Activated naive CD8-positive, alpha-beta T cell (primary cell): ENCODE data around the gene POU2F2.
"Not testable (repeated sequence)": the region's sequence is repeated elsewhere in the genome, so short reads cannot be mapped to it uniquely, and the experiment has no call there.

ENCODE experiments used
- H3K27ac Mint-ChIP-seq: one replicate; pipeline ENCODE4 v1.8.0; 2021; ENCODE audit warnings: mixed read lengths
- H3K27me3 Mint-ChIP-seq: one replicate; pipeline ENCODE4 v1.8.0; 2021; ENCODE audit warnings: mixed read lengths
- H3K36me3 Mint-ChIP-seq: one replicate; pipeline ENCODE4 v1.8.0; 2021; ENCODE audit warnings: mixed read lengths
- H3K4me1 Mint-ChIP-seq: one replicate; pipeline ENCODE4 v1.8.0; 2021; ENCODE audit warnings: low read depth, mixed read lengths
- H3K4me3 Mint-ChIP-seq: one replicate; pipeline ENCODE4 v1.8.0; 2021; ENCODE audit warnings: mild to moderate bottlenecking, mixed read lengths
- H3K9me3 Mint-ChIP-seq: one replicate; pipeline ENCODE4 v1.8.0; 2021; ENCODE audit warnings: low read depth, mixed read lengths

The POU2F2 gene

DNA sequence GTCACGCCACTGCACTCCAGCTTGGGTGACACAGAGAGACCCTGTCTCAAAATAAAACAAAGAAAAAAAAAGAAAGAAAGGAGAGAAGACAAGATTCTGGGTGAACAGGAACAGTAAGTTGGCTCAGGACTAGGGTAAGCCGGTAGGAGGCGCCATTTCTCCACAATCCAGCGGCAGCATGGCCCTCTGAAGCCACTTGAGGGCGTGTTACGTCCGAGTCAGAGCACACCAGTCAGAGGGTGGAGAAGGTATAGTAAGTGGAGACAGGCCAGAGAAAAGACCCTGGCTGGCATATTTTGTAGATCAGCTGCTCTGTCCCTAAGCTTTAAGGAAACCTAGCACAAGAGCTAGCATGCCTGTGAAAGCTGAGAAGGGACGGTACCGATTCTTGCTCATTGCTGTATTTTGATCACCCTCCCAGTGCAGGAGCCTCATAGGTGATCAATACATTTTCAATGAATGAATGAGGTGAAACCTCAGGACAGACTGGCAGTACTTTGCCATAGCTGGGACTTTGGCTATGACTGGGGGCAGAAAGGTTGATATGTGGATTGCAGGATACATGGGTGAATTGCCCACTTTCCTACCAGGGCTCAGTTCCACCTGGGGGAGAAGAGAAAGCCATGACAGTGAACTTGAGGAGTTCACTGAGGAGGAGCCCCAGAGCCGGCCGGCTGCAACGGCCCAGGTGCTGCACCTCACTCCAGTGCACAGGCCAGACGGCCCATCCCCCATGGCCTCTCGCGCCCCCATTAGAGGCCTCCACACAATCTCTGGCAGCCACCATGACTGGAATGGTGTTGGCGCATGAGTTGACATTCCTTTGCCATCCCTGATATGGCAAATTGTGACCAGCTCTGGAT lies 23.5 kb downstream of the POU2F2 start:
- Mint-ChIP-seq H3K27ac (peak overlapping the region; percentile 66), H3K27me3 (no peaks in the 10 kb centered on the region), H3K36me3 (peaks cover 6% of the 10 kb centered on the region), H3K4me3 (no peak overlapping the region), H3K4me1 (peaks cover 44% of the 10 kb centered on the region), H3K9me3 (no peaks in the 10 kb centered on the region)

- H3K9me3 Mint-ChIP-seq, result no peaks in the 10 kb centered on the region
- peaks cover 25% of the 10 kb centered on the region for H3K4me1 Mint-ChIP-seq
- H3K4me3 Mint-ChIP-seq, result peak overlapping the region; percentile 25
- H3K27me3 Mint-ChIP-seq, result no peaks in the 10 kb centered on the region
- H3K27ac Mint-ChIP-seq, result no peak overlapping the region
- peaks cover 5% of the 10 kb centered on the region for H3K36me3 Mint-ChIP-seq
These were observed 26.9 kb downstream of the POU2F2 start for GRCh38 chr19:42105368-42105767.

- Mint-ChIP-seq H3K36me3 (peaks cover 7% of the 10 kb centered on the region), H3K9me3 (no peaks in the 10 kb centered on the region), H3K27ac (no peak overlapping the region)
These were observed 29.4 kb downstream of the POU2F2 start for GRCh38 chr19:42102877-42103276.

GRCh38 chr19:42100241-42100640 lies 32.0 kb downstream of the POU2F2 start:
- H3K4me1 Mint-ChIP-seq, H3K27me3 Mint-ChIP-seq, H3K27ac Mint-ChIP-seq, H3K4me3 Mint-ChIP-seq, H3K36me3 Mint-ChIP-seq, H3K9me3 Mint-ChIP-seq: not testable (repeated sequence)

More at GRCh38 chr19:42102877-42103276, 29.4 kb downstream of the POU2F2 start:
- Mint-ChIP-seq H3K4me1 (peaks cover 15% of the 10 kb centered on the region), H3K27me3 (no peaks in the 10 kb centered on the region), H3K4me3 (no peak overlapping the region)

GRCh38 chr19:42099336-42099925 lies 32.8 kb downstream of the POU2F2 start:
- H3K27me3 Mint-ChIP-seq, result no peaks in the 10 kb centered on the region
- H3K4me1 Mint-ChIP-seq, result peaks cover 3% of the 10 kb centered on the region
- H3K36me3 Mint-ChIP-seq, result peaks cover 10% of the 10 kb centered on the region
- no peak overlapping the region for H3K4me3 Mint-ChIP-seq
- no peak overlapping the region for H3K27ac Mint-ChIP-seq
- no peaks in the 10 kb centered on the region for H3K9me3 Mint-ChIP-seq

GRCh38 chr19:42098781-42099180 lies 33.5 kb downstream of the POU2F2 start:
- peaks cover 12% of the 10 kb centered on the region for H3K36me3 Mint-ChIP-seq
- H3K9me3 Mint-ChIP-seq, result no peaks in the 10 kb centered on the region
- no peak overlapping the region for H3K4me3 Mint-ChIP-seq
- H3K4me1 Mint-ChIP-seq, result peaks cover 3% of the 10 kb centered on the region
- no peak overlapping the region for H3K27ac Mint-ChIP-seq
- H3K27me3 Mint-ChIP-seq, result no peaks in the 10 kb centered on the region

DNA sequence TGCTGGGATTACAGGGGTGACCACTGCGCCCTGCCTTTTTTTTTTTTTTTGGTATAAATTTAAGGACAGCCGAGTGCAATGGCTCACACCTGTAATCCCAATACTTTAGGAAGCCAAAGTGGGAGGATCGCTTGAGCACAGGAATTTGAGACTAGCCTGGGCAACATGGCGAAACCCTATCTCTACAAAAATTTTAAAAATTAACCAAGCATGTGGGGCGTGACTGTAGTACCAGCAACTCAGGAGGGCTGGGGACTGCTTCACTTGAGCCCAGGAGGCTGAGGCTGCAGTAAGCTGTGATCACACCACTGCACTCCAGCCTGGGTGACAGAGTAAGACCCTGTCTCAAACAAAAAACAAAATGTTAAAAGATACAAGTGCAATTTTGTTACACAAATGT lies 34.8 kb downstream of the POU2F2 start:
- H3K27me3 Mint-ChIP-seq, result no peaks in the 10 kb centered on the region
- H3K36me3 Mint-ChIP-seq, result peaks cover 7% of the 10 kb centered on the region
- no peak overlapping the region for H3K4me3 Mint-ChIP-seq
- H3K9me3 Mint-ChIP-seq, result no peaks in the 10 kb centered on the region
- no peak overlapping the region for H3K27ac Mint-ChIP-seq
- H3K4me1 Mint-ChIP-seq, result no peaks in the 10 kb centered on the region

GRCh38 chr19:42096255-42096837 lies 35.9 kb downstream of the POU2F2 start:
- Mint-ChIP-seq H3K4me1 (peaks cover 2% of the 10 kb centered on the region), H3K4me3 (no peak overlapping the region), H3K9me3 (no peaks in the 10 kb centered on the region), H3K27me3 (no peaks in the 10 kb centered on the region), H3K27ac (no peak overlapping the region), H3K36me3 (peaks cover 8% of the 10 kb centered on the region)

DNA sequence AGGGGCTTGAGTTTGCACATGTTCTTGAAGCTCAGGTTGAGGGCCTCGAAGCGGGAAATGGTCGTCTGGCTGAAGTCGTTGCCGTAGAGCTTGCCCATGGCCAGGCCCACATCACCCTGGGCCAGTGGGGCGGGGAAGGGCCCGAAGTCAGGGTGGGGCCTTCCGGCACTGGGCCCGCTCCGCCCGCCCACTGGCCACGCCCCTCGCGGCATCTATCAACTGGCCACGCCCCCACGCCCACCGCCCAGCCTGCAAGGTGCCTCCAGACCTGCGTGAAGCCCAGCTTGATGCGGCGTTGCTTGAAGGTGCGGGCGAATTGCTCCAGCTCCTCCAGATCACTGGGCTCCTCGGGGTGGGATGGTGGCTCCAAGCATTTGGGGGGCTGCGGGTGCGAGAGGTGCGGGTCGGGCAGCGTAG lies 36.4 kb downstream of the POU2F2 start:
- Mint-ChIP-seq H3K27me3 (no peaks in the 10 kb centered on the region), H3K27ac (no peak overlapping the region), H3K4me1 (peaks cover 6% of the 10 kb centered on the region), H3K9me3 (no peaks in the 10 kb centered on the region), H3K4me3 (no peak overlapping the region), H3K36me3 (peaks cover 8% of the 10 kb centered on the region)

- H3K27me3 Mint-ChIP-seq, result no peaks in the 10 kb centered on the region
- no peak overlapping the region for H3K4me3 Mint-ChIP-seq
- H3K4me1 Mint-ChIP-seq, result peaks cover 9% of the 10 kb centered on the region
- peaks cover 11% of the 10 kb centered on the region for H3K36me3 Mint-ChIP-seq
- no peaks in the 10 kb centered on the region for H3K9me3 Mint-ChIP-seq
- H3K27ac Mint-ChIP-seq, result no peak overlapping the region
These were observed 37.0 kb downstream of the POU2F2 start for GRCh38 chr19:42095142-42095813.

DNA sequence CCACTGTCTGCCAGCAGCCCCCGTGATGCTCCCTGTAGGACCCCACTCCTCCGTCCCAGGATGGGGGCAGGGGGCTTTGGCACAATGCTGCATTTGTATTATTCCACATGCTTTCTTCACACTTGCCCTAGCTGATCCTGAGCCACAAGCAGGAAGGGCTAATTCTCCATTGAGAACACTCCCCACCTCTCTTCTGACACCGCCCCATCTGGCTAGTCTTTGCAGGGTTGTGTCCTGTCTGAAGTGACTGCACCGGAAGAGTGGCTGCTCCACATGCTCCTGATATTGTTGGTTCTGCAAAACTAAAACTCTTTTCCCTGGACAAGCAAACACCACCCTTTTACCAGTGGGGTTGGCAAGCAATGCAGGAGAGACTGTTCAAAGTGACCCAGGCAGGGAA lies 38.3 kb downstream of the POU2F2 start:
- H3K27ac Mint-ChIP-seq, result no peak overlapping the region
- peaks cover 11% of the 10 kb centered on the region for H3K36me3 Mint-ChIP-seq
- no peak overlapping the region for H3K4me3 Mint-ChIP-seq
- H3K27me3 Mint-ChIP-seq, result no peaks in the 10 kb centered on the region
- H3K4me1 Mint-ChIP-seq, result peaks cover 19% of the 10 kb centered on the region
- H3K9me3 Mint-ChIP-seq, result no peaks in the 10 kb centered on the region

GRCh38 chr19:42093505-42093904 lies 38.7 kb downstream of the POU2F2 start:
- H3K9me3 Mint-ChIP-seq, result no peaks in the 10 kb centered on the region
- no peaks in the 10 kb centered on the region for H3K27me3 Mint-ChIP-seq
- peaks cover 20% of the 10 kb centered on the region for H3K4me1 Mint-ChIP-seq
- peaks cover 11% of the 10 kb centered on the region for H3K36me3 Mint-ChIP-seq
- H3K27ac Mint-ChIP-seq, result no peak overlapping the region
- no peak overlapping the region for H3K4me3 Mint-ChIP-seq

DNA sequence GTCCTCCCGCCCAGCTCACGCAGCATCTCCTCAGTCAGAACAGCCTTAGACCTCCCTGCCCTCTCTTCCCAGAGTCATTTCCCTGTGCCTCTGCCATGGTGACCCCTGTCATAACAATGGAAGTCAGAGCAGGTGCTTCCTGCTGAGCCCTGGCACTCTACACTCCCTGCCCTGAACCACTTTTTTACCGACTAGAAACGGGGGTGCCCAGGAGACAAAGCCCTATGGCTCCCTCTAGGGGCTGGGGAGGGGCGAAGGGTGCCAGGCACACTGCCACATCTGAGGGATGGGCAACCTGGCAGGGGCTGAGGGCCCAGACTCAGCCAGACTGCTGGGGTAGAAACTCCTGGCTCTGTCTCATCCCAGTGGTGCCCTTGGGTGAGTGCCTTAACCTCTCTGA lies 39.9 kb downstream of the POU2F2 start:
- Mint-ChIP-seq H3K4me3 (no peak overlapping the region), H3K27ac (no peak overlapping the region)

GRCh38 chr19:42091742-42092141 lies 40.5 kb downstream of the POU2F2 start:
- peaks cover 22% of the 10 kb centered on the region for H3K4me1 Mint-ChIP-seq
- H3K27me3 Mint-ChIP-seq, result no peaks in the 10 kb centered on the region
- H3K4me3 Mint-ChIP-seq, result no peak overlapping the region
- H3K9me3 Mint-ChIP-seq, result no peaks in the 10 kb centered on the region
- H3K27ac Mint-ChIP-seq, result no peak overlapping the region
- H3K36me3 Mint-ChIP-seq, result peaks cover 8% of the 10 kb centered on the region

More for the DNA sequence above, 39.9 kb downstream of the POU2F2 start:
- H3K27me3 Mint-ChIP-seq, result no peaks in the 10 kb centered on the region
- no peaks in the 10 kb centered on the region for H3K9me3 Mint-ChIP-seq
- H3K4me1 Mint-ChIP-seq, result peaks cover 22% of the 10 kb centered on the region
- peaks cover 9% of the 10 kb centered on the region for H3K36me3 Mint-ChIP-seq

- Mint-ChIP-seq H3K9me3 (no peaks in the 10 kb centered on the region), H3K4me3 (no peak overlapping the region), H3K27ac (no peak overlapping the region), H3K36me3 (peaks cover 7% of the 10 kb centered on the region), H3K27me3 (no peaks in the 10 kb centered on the region), H3K4me1 (peaks cover 22% of the 10 kb centered on the region)
These were observed 40.9 kb downstream of the POU2F2 start for GRCh38 chr19:42091300-42091699.
